Liver (tissue), 9 donors: ENCODE data around the gene R3HCC1L. TPM values are rescaled to one million over a fixed set of nuclear protein-coding genes. Genes with fewer than 3 reads are reported as not detected.
A peak's percentile ranks its signal among the peaks of the same experiment; 100 is the strongest.

Experiments
- DNase-seq: peaks from one replicate; pipeline ENCODE4 v3.0.0-alpha.2; 2017; ENCODE audit warnings: low spot score
- H3K27ac ChIP-seq, 2 donors: one replicate each; pipeline ENCODE4 v1.7.0; 2013; ENCODE audit warnings: inconsistent platforms in 2 of 2, low read length in 2 of 2, control low read depth in 1 of 2, low read depth in 1 of 2, mild to moderate bottlenecking in 1 of 2
- H3K27me3 ChIP-seq, 4 donors: one replicate each; pipeline versions ENCODE4 v1.6.1 to v1.7.0; 2013; ENCODE audit warnings: low read length in 3 of 4, inconsistent platforms in 1 of 4, mild to moderate bottlenecking in 1 of 4, moderate library complexity in 1 of 4; ENCODE audit not compliant: control insufficient read depth in 4 of 4, insufficient read depth in 4 of 4
- H3K36me3 ChIP-seq, 4 donors: one replicate each; pipeline versions ENCODE4 v1.6.1 to v1.7.0; 2013; ENCODE audit warnings: low read length in 3 of 4, mild to moderate bottlenecking in 3 of 4, low read depth in 1 of 4, moderate library complexity in 1 of 4; ENCODE audit not compliant: control insufficient read depth in 4 of 4, insufficient read depth in 3 of 4
- H3K4me1 ChIP-seq, 4 donors: one replicate each; pipeline versions ENCODE4 v1.6.1 to v1.7.0; 2013; ENCODE audit warnings: low read length in 3 of 4, mild to moderate bottlenecking in 3 of 4, moderate library complexity in 1 of 4; ENCODE audit not compliant: control insufficient read depth in 4 of 4, insufficient read depth in 4 of 4
- H3K4me3 ChIP-seq, 3 donors: one replicate each; pipeline versions ENCODE4 v1.6.1 to v1.7.0; 2013; ENCODE audit warnings: low read length in 3 of 3, control low read depth in 1 of 3, low read depth in 1 of 3, mild to moderate bottlenecking in 1 of 3
- H3K9ac ChIP-seq, 2 donors: one replicate each; pipeline ENCODE4 v1.7.0; 2013; ENCODE audit warnings: low read length in 2 of 2, mild to moderate bottlenecking in 2 of 2, moderate library complexity in 2 of 2, control low read depth in 1 of 2, low read depth in 1 of 2
- H3K9me3 ChIP-seq, 4 donors: one replicate each; pipeline versions ENCODE4 v1.6.1 to v1.7.0; 2013; ENCODE audit warnings: low read length in 3 of 4; ENCODE audit not compliant: control insufficient read depth in 4 of 4
- CTCF ChIP-seq: fragments of 150-350 bp; IDR thresholded peaks from 2 replicates; pipeline ENCODE4 v1.5.1; 2017; ENCODE audit warnings: improper control_type of control experiment, low read depth, low read length; ENCODE audit not compliant: missing input control
- EGR1 ChIP-seq, 2 donors: IDR thresholded peaks; 2 replicates each; pipeline ENCODE4 v1.6.1; 2016 to 2018; ENCODE audit warnings: antibody characterized with exemption in 2 of 2, low read depth in 2 of 2
- GABPA ChIP-seq, 2 donors: IDR thresholded peaks in 1 of 2; conservative IDR thresholded peaks in 1 of 2; 2 replicates each; pipeline ENCODE4 v1.6.1; 2016; ENCODE audit warnings: antibody characterized with exemption in 2 of 2, mild to moderate bottlenecking in 1 of 2, moderate library complexity in 1 of 2
- JUND ChIP-seq, 2 donors: IDR thresholded peaks; 2 replicates each; pipeline ENCODE4 v1.6.1; 2016; ENCODE audit warnings: antibody characterized with exemption in 2 of 2
- MAX ChIP-seq: IDR thresholded peaks from 2 replicates; pipeline ENCODE4 v1.6.1; 2016; ENCODE audit warnings: antibody characterized with exemption
- NR2F2 ChIP-seq: IDR thresholded peaks from 2 replicates; pipeline ENCODE4 v1.6.1; 2016; ENCODE audit warnings: antibody characterized with exemption
- REST ChIP-seq: IDR thresholded peaks from 2 replicates; pipeline ENCODE4 v1.6.1; 2016; ENCODE audit warnings: antibody characterized with exemption, mild to moderate bottlenecking
- RXRA ChIP-seq, 2 donors: IDR thresholded peaks; 2 replicates each; pipeline ENCODE4 v1.6.1; 2017 to 2018; ENCODE audit warnings: antibody characterized with exemption in 2 of 2, mild to moderate bottlenecking in 1 of 2
- SP1 ChIP-seq: IDR thresholded peaks from 2 replicates; pipeline ENCODE4 v1.6.1; 2018; ENCODE audit warnings: antibody characterized with exemption, mild to moderate bottlenecking
- YY1 ChIP-seq: IDR thresholded peaks from 2 replicates; pipeline ENCODE4 v1.6.1; 2016; ENCODE audit warnings: antibody characterized with exemption, mild to moderate bottlenecking
- ZBTB33 ChIP-seq: IDR thresholded peaks from 2 replicates; pipeline ENCODE4 v1.6.1; 2016; ENCODE audit warnings: antibody characterized with exemption
- whole genome bisulfite sequencing: extraction: QIAGEN DNeasy Blood & Tissue Kit; methylation state at CpG from one replicate; pipeline ENCODE4 v1.1.7; 2013; 5-methylcytosine and 5-hydroxymethylcytosine counted together
- polyA plus RNA-seq, 2 donors: library from polyadenylated mRNA; stranded (reverse) in 1 of 2; unstranded in 1 of 2; fragments of 200-250 nt in 1 of 2; fragments of >200 nt in 1 of 2; fragmentation: Nextera tagmentation in 1 of 2; extraction: Ambion mirVana in 1 of 2; gene quantifications; one replicate each; pipeline versions ENCODE4 v1.2.1 to v1.2.3, GENCODE V29; 2013 to 2015
- total RNA-seq, 2 donors: library from RNA; depleted of rRNA; stranded (reverse); fragments of >200 nt; gene quantifications; one replicate each; pipeline ENCODE4 v1.2.3, GENCODE V29; 2014
- donor health status: healthy.
- donor health status: healthy.
- donor health status: healthy.
- donor health status: healthy.
- donor health status: healthy.

Gene R3HCC1L
- total and polyA plus RNA-seq, 4 donors = 3.2 to 11.2 (median 7.4) TPM

- no peak for TF ChIP-seq REST
Measured at GRCh38 chr10:98194633-98195032, 60.2 kb downstream of the R3HCC1L start (continued).

GRCh38 chr10:98195120-98195519, 60.7 kb downstream of the R3HCC1L start:
- Histone ChIP-seq H3K27me3 (no peaks in the 10 kb centered on the region), H3K36me3 (peaks cover 0 to 6% (median 0%) of the 10 kb centered on the region in 4 donors), H3K4me3 (no peak overlapping the region), H3K9ac (no peak overlapping the region), H3K9me3 (no peaks in the 10 kb centered on the region), H3K4me1 (no peaks in the 10 kb centered on the region), H3K27ac (no peak overlapping the region)
- no peak for DNase-seq
- TF ChIP-seq EGR1 (IDR thresholded peaks at IDR 0.05; ENCODE audit: low read depth in 2 of 2) (no peak), YY1 (no peak), CTCF (no peak), JUND (IDR thresholded peaks at IDR 0.05) (no peak), RXRA (IDR thresholded peaks at IDR 0.05) (no peak), SP1 (no peak), GABPA (IDR thresholded peaks at IDR 0.05 in 1 of 2, conservative IDR thresholded peaks at IDR 0.05 in 1 of 2) (no peak), MAX (no peak)
- WGBS = 82% methylated on average over 1 of the region's 1 CpG

GRCh38 chr10:98196985-98197384, 62.5 kb downstream of the R3HCC1L start:
- H3K27me3 ChIP-seq = no peaks in the 10 kb centered on the region
- TF ChIP-seq ZBTB33 = no peak
- TF ChIP-seq NR2F2 = peak; percentile 62
- no peaks in the 10 kb centered on the region for H3K9me3 ChIP-seq
- no peaks in the 10 kb centered on the region for H3K4me1 ChIP-seq
- no peak for DNase-seq
- no peak overlapping the region for H3K27ac ChIP-seq
- no peak overlapping the region for H3K9ac ChIP-seq
- peaks cover 0 to 6% (median 0%) of the 10 kb centered on the region in 4 donors for H3K36me3 ChIP-seq
- H3K4me3 ChIP-seq = no peak overlapping the region
- WGBS = 82% methylated on average over 6 of the region's 6 CpGs
